ENCODE results near the gene ABHD12B. TPM values are rescaled to one million over a fixed set of nuclear protein-coding genes. Genes with fewer than 3 reads are reported as not detected.
A peak's percentile ranks its signal among the peaks of the same experiment; 100 is the strongest.

Gene ABHD12B
- total and polyA plus RNA-seq, 2 of the 13 experiments (the other 11 are each of a cell fraction or from before 2014, with no cell fraction given): not detected

DNA sequence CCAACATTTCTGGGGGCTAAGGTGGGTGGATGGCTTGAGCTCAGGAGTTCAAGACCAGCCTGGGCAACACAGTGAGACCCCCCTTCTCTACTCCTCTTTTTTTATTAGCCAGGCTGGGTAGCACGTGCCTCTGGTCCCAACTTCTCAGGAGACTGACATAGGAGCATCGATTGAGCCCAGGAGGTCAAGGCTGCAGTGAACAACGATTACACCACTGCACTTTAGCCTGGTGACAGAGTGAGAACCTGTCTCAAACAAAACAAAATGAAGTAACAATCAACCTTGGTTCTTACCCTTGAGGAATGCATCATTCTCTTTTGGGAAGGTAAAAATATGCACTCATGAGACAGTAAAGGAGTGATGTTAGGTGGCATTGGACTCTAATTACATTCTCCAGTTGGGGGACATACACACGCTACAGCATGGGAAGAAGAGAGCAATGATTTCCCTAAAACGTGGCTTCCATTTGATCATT is 37.0 kb upstream of the ABHD12B start (continued):
- TF ChIP-seq, protein P1, sequence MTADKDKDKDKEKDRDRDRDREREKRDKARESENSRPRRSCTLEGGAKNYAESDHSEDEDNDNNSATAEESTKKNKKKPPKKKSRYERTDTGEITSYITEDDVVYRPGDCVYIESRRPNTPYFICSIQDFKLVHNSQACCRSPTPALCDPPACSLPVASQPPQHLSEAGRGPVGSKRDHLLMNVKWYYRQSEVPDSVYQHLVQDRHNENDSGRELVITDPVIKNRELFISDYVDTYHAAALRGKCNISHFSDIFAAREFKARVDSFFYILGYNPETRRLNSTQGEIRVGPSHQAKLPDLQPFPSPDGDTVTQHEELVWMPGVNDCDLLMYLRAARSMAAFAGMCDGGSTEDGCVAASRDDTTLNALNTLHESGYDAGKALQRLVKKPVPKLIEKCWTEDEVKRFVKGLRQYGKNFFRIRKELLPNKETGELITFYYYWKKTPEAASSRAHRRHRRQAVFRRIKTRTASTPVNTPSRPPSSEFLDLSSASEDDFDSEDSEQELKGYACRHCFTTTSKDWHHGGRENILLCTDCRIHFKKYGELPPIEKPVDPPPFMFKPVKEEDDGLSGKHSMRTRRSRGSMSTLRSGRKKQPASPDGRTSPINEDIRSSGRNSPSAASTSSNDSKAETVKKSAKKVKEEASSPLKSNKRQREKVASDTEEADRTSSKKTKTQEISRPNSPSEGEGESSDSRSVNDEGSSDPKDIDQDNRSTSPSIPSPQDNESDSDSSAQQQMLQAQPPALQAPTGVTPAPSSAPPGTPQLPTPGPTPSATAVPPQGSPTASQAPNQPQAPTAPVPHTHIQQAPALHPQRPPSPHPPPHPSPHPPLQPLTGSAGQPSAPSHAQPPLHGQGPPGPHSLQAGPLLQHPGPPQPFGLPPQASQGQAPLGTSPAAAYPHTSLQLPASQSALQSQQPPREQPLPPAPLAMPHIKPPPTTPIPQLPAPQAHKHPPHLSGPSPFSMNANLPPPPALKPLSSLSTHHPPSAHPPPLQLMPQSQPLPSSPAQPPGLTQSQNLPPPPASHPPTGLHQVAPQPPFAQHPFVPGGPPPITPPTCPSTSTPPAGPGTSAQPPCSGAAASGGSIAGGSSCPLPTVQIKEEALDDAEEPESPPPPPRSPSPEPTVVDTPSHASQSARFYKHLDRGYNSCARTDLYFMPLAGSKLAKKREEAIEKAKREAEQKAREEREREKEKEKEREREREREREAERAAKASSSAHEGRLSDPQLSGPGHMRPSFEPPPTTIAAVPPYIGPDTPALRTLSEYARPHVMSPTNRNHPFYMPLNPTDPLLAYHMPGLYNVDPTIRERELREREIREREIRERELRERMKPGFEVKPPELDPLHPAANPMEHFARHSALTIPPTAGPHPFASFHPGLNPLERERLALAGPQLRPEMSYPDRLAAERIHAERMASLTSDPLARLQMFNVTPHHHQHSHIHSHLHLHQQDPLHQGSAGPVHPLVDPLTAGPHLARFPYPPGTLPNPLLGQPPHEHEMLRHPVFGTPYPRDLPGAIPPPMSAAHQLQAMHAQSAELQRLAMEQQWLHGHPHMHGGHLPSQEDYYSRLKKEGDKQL (CRISPR knock-in tag; IDR thresholded peaks at IDR 0.05; ENCODE audit: low read depth): peak; percentile 69; the same call in 1 of the 2 replicates
- TF ChIP-seq ZNF776 (CRISPR knock-in tag; IDR thresholded peaks at IDR 0.05): no peak
- TF ChIP-seq ZFP36L2 (CRISPR knock-in tag; IDR thresholded peaks at IDR 0.05): no peak
- TF ChIP-seq ZNF552 (CRISPR knock-in tag; IDR thresholded peaks at IDR 0.05; ENCODE audit: borderline replicate concordance): no peak
- TF ChIP-seq ZNF792 (CRISPR knock-in tag; IDR thresholded peaks at IDR 0.05): no peak
- no peak for TF ChIP-seq TAF1 (CRISPR knock-in tag; IDR thresholded peaks at IDR 0.05)
- TF ChIP-seq, protein P2, sequence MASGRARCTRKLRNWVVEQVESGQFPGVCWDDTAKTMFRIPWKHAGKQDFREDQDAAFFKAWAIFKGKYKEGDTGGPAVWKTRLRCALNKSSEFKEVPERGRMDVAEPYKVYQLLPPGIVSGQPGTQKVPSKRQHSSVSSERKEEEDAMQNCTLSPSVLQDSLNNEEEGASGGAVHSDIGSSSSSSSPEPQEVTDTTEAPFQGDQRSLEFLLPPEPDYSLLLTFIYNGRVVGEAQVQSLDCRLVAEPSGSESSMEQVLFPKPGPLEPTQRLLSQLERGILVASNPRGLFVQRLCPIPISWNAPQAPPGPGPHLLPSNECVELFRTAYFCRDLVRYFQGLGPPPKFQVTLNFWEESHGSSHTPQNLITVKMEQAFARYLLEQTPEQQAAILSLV (CRISPR knock-in tag; IDR thresholded peaks at IDR 0.05; ENCODE audit: borderline replicate concordance): no peak
- TF ChIP-seq, protein P3, sequence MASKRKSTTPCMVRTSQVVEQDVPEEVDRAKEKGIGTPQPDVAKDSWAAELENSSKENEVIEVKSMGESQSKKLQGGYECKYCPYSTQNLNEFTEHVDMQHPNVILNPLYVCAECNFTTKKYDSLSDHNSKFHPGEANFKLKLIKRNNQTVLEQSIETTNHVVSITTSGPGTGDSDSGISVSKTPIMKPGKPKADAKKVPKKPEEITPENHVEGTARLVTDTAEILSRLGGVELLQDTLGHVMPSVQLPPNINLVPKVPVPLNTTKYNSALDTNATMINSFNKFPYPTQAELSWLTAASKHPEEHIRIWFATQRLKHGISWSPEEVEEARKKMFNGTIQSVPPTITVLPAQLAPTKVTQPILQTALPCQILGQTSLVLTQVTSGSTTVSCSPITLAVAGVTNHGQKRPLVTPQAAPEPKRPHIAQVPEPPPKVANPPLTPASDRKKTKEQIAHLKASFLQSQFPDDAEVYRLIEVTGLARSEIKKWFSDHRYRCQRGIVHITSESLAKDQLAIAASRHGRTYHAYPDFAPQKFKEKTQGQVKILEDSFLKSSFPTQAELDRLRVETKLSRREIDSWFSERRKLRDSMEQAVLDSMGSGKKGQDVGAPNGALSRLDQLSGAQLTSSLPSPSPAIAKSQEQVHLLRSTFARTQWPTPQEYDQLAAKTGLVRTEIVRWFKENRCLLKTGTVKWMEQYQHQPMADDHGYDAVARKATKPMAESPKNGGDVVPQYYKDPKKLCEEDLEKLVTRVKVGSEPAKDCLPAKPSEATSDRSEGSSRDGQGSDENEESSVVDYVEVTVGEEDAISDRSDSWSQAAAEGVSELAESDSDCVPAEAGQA (IDR thresholded peaks at IDR 0.05; ENCODE audit: low read depth): no peak
- TF ChIP-seq, protein P3 (CRISPR knock-in tag; IDR thresholded peaks at IDR 0.05; ENCODE audit: borderline replicate concordance): no peak
- TF ChIP-seq ZNF160 (CRISPR knock-in tag; IDR thresholded peaks at IDR 0.05): no peak
- TF ChIP-seq ZBTB42 (CRISPR knock-in tag; IDR thresholded peaks at IDR 0.05): no peak
- TF ChIP-seq, protein P4, sequence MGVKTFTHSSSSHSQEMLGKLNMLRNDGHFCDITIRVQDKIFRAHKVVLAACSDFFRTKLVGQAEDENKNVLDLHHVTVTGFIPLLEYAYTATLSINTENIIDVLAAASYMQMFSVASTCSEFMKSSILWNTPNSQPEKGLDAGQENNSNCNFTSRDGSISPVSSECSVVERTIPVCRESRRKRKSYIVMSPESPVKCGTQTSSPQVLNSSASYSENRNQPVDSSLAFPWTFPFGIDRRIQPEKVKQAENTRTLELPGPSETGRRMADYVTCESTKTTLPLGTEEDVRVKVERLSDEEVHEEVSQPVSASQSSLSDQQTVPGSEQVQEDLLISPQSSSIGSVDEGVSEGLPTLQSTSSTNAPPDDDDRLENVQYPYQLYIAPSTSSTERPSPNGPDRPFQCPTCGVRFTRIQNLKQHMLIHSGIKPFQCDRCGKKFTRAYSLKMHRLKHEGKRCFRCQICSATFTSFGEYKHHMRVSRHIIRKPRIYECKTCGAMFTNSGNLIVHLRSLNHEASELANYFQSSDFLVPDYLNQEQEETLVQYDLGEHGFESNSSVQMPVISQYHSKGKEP (CRISPR knock-in tag; IDR thresholded peaks at IDR 0.05): no peak
- TF ChIP-seq, protein P5, sequence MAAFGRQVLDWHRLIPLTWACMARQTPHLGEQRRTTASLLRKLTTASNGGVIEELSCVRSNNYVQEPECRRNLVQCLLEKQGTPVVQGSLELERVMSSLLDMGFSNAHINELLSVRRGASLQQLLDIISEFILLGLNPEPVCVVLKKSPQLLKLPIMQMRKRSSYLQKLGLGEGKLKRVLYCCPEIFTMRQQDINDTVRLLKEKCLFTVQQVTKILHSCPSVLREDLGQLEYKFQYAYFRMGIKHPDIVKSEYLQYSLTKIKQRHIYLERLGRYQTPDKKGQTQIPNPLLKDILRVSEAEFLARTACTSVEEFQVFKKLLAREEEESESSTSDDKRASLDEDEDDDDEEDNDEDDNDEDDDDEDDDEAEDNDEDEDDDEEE (CRISPR knock-in tag; IDR thresholded peaks at IDR 0.05): no peak
